SK-N-DZ (cell line): Measurements from ENCODE around the gene PURA.
"Not testable (repeated sequence)": the region's sequence is repeated elsewhere in the genome, so short reads cannot be mapped to it uniquely, and the experiment has no call there.

Source experiments
- DNase-seq: peaks from one replicate; pipeline ENCODE4 v3.0.0-alpha.2; 2015; ENCODE audit warnings: low spot score

PURA gene

GRCh38 chr5:140135127-140135526 lies 21.2 kb downstream of the PURA start:
- no peak for DNase-seq

GRCh38 chr5:140136624-140137023 lies 22.7 kb downstream of the PURA start:
- no peak for DNase-seq

DNA sequence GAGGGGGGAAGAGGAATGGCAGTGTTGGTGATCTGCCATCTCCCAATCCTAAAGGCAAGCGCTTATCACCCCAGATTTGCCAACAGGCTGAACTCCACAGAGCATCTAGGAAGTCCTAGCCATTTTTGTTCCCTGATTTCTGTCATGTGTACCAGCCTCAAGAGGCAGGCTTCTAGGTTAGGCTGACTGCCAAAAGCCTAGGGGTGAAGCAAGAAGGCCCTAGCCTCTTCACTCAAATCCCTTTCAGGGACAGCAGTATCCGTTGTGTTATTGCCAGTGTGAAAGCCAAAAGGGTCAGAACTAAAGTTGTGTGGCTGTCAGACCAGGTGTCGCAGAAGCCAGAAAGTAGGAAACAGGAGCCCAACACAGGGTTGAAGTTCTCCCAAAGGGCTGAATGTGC lies 26.5 kb downstream of the PURA start:
- DNase-seq: no peak

- DNase-seq: no peak
These were observed 27.3 kb downstream of the PURA start for GRCh38 chr5:140141241-140141640.

DNA sequence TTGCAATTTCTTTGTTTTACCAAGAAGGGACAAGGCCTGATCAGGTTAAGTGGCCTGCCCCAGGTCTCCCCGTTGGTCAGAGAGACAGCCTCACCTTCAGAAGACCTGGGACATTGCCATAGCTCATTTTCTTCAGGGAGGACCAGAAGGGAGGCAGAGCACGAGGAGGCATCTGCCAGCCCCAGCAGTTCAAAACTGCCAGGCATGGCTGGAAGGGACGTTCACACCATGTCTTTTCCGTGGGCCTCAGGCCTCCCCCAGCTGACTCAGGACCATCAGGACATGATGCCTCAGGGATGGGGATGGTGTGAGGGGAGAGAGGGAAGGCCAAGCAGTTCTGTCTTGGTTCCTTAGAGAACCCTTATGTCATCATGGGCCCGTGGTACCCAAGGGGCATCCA lies 28.3 kb downstream of the PURA start:
- DNase-seq: no peak

DNA sequence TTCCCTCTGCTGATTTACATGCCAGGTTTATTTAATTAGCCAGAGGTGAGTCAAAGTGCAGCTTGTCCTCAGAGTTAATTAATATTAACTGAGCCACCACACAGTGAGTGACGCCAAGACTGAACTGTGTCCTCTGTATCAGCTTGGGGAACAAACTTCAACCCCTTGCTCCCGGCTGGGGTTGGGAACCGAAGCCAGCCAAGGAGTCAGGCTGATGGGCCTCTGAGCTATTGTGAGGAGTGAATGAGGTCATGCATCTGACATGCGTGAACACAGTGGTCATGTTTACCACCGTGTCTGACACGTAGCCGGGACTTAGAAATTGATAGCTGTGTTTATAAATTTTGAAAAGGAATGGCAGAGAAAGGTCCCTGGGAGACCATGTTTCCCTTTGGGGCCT lies 28.9 kb downstream of the PURA start:
- no peak for DNase-seq

DNA sequence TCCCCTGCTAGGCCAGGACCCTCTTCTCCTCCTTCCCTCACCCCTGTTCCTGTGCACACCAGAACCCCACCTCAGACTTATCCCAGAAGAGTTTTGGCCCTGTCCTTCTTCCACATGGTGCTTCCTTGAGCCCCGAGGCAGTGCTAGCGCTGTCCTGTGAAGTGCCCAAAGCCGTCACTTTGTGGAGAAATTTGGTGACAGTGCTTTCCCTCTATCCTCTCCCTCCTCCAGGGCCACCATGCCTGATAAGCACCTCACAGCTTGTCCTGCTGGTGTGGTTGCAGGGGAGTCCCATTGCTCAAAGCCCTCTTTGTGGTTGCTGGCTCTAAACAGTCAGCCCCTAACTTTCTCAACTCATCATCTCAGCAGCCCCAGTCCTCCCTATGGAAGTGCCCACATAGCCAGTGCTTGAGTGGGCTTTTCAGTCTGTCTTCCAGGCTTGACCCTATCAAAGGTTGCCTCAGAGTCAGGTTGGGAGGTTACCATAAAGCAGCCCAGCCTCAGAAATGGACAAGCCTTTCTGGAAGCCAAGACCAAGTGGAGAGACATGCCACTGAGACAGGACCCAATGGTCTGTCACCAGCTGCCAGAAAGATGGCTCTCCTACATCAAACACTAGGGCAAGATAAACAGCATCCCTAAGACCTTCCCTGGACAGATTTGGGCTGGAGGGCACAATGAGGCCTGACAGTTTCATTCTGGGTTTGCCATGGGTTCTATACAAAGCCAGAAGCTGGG lies 29.8 kb downstream of the PURA start:
- DNase-seq: no peak

DNA sequence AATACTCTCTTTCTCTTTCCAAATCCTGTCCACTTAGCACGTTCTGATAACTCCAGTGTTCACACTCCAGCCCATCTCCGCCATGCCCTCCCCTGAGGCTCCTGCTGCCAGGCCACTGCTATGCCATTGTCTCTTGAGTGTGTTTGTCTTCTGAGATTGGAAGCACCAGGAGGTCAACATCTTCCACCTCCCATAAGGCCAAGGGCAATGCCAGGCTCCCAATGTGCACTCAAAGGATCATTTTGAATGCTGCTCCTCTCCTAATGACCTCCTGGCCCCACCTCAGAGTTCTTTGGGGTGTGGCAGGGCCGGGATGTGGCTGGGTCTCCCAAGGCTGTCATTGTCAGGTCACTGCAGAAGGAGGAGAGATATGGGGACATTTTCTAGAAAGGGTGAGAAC lies 31.3 kb downstream of the PURA start:
- no peak for DNase-seq

- DNase-seq: peak; percentile 45
These were observed 32.1 kb downstream of the PURA start for GRCh38 chr5:140145818-140146522.

GRCh38 chr5:140146523-140146842 lies 32.6 kb downstream of the PURA start:
- DNase-seq: no peak

DNA sequence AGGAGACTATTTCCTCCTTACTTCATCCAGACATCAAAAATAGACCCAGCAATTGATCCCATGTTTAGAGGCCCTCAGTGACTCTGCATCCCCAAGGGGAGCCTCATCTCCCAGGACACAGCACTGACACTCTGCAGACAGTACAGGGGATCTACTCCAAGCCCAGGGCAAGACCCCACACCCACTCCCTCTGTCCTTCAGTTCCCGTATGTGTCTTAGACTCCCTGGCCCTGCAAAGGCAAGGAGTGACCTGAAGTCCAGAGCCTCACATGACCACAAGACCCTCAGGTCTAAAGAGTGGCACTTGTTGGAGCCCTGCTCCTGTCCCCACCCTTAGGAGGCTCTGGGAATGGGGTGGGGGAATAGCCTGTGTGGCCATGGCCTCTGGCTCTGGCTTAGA lies 33.6 kb downstream of the PURA start:
- DNase-seq: no peak

- no peak for DNase-seq
These were observed 34.6 kb downstream of the PURA start for GRCh38 chr5:140148508-140148907.

- no peak for DNase-seq
These were observed 36.3 kb downstream of the PURA start for GRCh38 chr5:140150201-140150600.

- no peak for DNase-seq
These were observed 37.5 kb downstream of the PURA start for GRCh38 chr5:140151144-140152021.

- no peak for DNase-seq
These were observed 38.4 kb downstream of the PURA start for GRCh38 chr5:140152022-140152999.

DNA sequence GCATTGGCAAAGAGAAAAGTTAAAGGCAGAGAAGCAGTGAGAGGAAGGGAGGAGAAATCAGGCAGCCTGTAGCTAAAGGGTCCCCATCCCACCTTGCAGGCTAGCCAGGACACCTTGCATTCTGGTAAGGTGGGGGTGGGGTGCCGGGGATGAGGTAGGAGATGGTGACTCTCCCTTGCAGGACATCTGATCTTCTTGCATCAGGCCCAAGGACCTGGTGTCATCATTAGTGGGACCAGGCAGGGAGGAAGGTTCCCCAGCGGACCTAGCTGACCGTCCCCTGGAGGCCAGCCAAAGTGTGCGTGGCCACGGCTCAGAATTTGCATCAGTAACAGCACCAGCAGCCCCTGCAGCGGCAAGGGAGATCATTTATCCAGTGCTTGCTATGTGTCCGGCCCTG lies 39.3 kb downstream of the PURA start:
- DNase-seq: no peak

GRCh38 chr5:140153905-140154304 lies 40.0 kb downstream of the PURA start:
- DNase-seq: no peak

DNA sequence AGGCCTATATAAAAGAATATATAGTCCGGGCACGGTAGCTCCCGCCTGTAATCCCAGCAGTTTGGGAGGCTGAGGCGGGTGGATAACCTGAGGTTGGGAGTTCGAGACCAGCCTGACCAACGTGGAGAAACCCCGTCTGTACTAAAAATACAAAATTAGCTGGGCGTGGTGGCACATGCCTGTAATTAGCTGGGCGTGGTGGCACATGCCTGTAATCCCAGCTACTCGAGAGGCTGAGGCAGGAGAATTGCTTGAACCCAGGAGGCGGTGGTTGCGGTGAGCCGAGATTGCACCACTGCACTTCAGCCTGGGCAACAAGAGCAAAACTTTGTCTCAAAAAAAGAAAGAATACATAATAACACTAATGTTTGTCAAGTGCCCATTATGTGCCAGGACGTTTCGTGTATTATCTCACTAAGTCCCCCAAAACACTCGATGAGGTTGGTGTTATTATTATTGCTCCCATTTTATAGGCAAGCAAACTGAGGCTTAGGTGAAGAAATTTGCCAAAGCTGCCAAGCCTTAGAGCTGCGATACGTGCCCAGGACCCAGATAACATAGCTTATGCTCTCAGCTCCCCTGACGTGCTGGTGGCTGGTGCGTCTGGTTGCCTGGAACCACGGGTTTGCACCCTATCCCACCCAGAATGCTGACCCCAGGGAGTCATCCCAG lies 40.9 kb downstream of the PURA start:
- DNase-seq: not testable (repeated sequence)

GRCh38 chr5:140157032-140157781 lies 43.3 kb downstream of the PURA start:
- DNase-seq: peak; percentile 77
